Heart right ventricle (tissue), 16 donors: ENCODE data around the gene CEP20. TPM values are rescaled to one million over a fixed set of nuclear protein-coding genes. Genes with fewer than 3 reads are reported as not detected.
"Not testable (repeated sequence)": the region's sequence is repeated elsewhere in the genome, so short reads cannot be mapped to it uniquely, and the experiment has no call there.

Experiments used
- ATAC-seq, 8 donors: fragments of 200-7000 bp; cut with Tn5 transposase; one replicate each; pipeline ENCODE4 v1.9.1; 2020; ENCODE audit warnings: mild to moderate bottlenecking in 8 of 8, moderate library complexity in 8 of 8, moderate number of reproducible peaks in 1 of 8
- DNase-seq, 2 donors: peaks; one replicate each; pipeline ENCODE4 v3.0.0-alpha.2; 2020
- H3K27ac ChIP-seq, 10 donors: fragments of 200-600 bp; sonication (generic) in 2 of 10; one replicate each; pipeline versions ENCODE4 v1.5.0 to v1.8.0; 2020 to 2022; ENCODE audit warnings: mild to moderate bottlenecking in 3 of 10
- H3K27me3 ChIP-seq, 7 donors: fragments of 200-600 bp; one replicate each; pipeline ENCODE4 v1.8.0; 2021 to 2022; ENCODE audit warnings: mild to moderate bottlenecking in 2 of 7
- H3K36me3 ChIP-seq, 9 donors: fragments of 200-600 bp; sonication (generic) in 1 of 9; one replicate each; pipeline versions ENCODE4 v1.5.0 to v1.8.0; 2020 to 2022; ENCODE audit warnings: mild to moderate bottlenecking in 2 of 9
- H3K4me1 ChIP-seq, 9 donors: fragments of 200-600 bp; sonication (generic) in 1 of 9; one replicate each; pipeline versions ENCODE4 v1.5.0 to v1.8.0; 2020 to 2022; ENCODE audit warnings: mild to moderate bottlenecking in 4 of 9
- H3K4me3 ChIP-seq, 10 donors: fragments of 200-600 bp; sonication (generic) in 2 of 10; one replicate each; pipeline versions ENCODE4 v1.5.0 to v1.8.0; 2020 to 2022; ENCODE audit warnings: mild to moderate bottlenecking in 7 of 10, moderate library complexity in 2 of 10
- H3K9me3 ChIP-seq, 11 donors: fragments of 200-600 bp in 10 of 11; sonication (generic) in 2 of 11; one replicate each; pipeline versions ENCODE4 v1.5.0 to v1.8.0; 2013 to 2022; ENCODE audit warnings: mild to moderate bottlenecking in 2 of 11, control low read depth in 1 of 11, moderate library complexity in 1 of 11
- CTCF ChIP-seq, 9 donors: fragments of 200-600 bp; sonication (generic) in 2 of 9; IDR thresholded peaks; one replicate each; pipeline versions ENCODE4 v1.5.0 to v1.8.0; 2021 to 2022; ENCODE audit warnings: antibody characterized with exemption in 9 of 9, mild to moderate bottlenecking in 5 of 9, moderate library complexity in 1 of 9
- WGBS, 2 donors: extraction: QIAGEN DNeasy Blood & Tissue Kit; methylation state at CpG; one replicate each; pipeline ENCODE4 v1.1.7; 2013; ENCODE audit warnings: inconsistent platforms in 1 of 2; 5-methylcytosine and 5-hydroxymethylcytosine counted together
- intact Hi-C, 10 donors: fragments of 100-400 bp; cut with DNase I; formaldehyde crosslinking; loops; one replicate each; pipeline versions ENCODE4 v1.11.1 to v1.14.2; 2022
- polyA plus RNA-seq, 2 donors: library from polyadenylated mRNA; stranded (reverse); fragments of 200-250 nt; gene quantifications; one replicate each; pipeline ENCODE4 v1.2.3, GENCODE V29; 2013
- total RNA-seq, 10 donors: library from RNA; stranded (reverse); fragmentation: NEBNext Ultra II Directional in 3 of 10; extraction: Animal tissue kit (Norgen Biotek cat#: 25700) in 3 of 10; gene quantifications; one replicate each; pipeline versions ENCODE4 v1.2.1 to v1.2.4, GENCODE V29; 2021 to 2023
- donor health status: Arrhythmogenic right ventricular cardiomyopathy.
- donor health status: ischemic (EF 13 %, LVEDD 7.1; RV severe dilation, severe dysfunction).
- donor health status: healthy with polysubstance abuse.
- donor health status: DM: no; HTN: yes; CAD: no.
- donor health status: DM: no; HTN: no; CAD: no.
- donor health status: ischemic (EF 25% LVEDD 6.9; RV normal size, moderate dysfunction).
- donor health status: ischemic (EF 25% LVEDD 5.7; RV mildly dilated, moderate dysfunction).
- donor health status: healthy.
- donor health status: DM: yes; HTN: yes; CAD: no.
- donor health status: Ischemic cardiomyopathy.
- donor health status: ischemic (EF 35%, LVEDD 5.7; RV mildly dilated, moderate dysfunction).
- donor health status: nonischemic (EF 11% LVEDD 7.7; RV severe dilation, severe dysfunction).
- donor health status: DM: yes; HTN: yes; CAD: no.
- donor health status: PGD.
- donor health status: ischemic (EF 29% LVEDD 5.4; RV normal size, mild dysfunction).
- donor health status: nonischemic (EF 23%, LVEDD 6.1; RV moderate dilation, normal function).

Gene CEP20
- total and polyA plus RNA-seq, 12 donors = 14.8 to 42.6 (median 32.1) TPM

- ATAC-seq = no peak
- H3K27me3 ChIP-seq = no peaks in the 10 kb centered on the region
- H3K4me1 ChIP-seq = no peaks in the 10 kb centered on the region
- intact Hi-C loops = no loop called here
- no peak for DNase-seq
- no peaks in the 10 kb centered on the region for H3K9me3 ChIP-seq
- TF ChIP-seq CTCF (IDR thresholded peaks at IDR 0.05) = no peak
- WGBS, 2 donors = 94 to 95% methylated on average over 6 of the region's 6 CpGs
- H3K4me3 ChIP-seq = no peak overlapping the region
- no peaks in the 10 kb centered on the region for H3K36me3 ChIP-seq
- H3K27ac ChIP-seq = no peak overlapping the region
These were observed 30.9 kb upstream of the CEP20 start for GRCh38 chr16:15919331-15919730.

- ATAC-seq, DNase-seq, intact Hi-C loops, H3K4me3 ChIP-seq, H3K36me3 ChIP-seq, H3K27me3 ChIP-seq, H3K27ac ChIP-seq, H3K9me3 ChIP-seq, H3K4me1 ChIP-seq: not testable (repeated sequence)
- WGBS, 2 donors = 88 to 90% methylated on average over 3 of the region's 3 CpGs
These were observed 29.9 kb upstream of the CEP20 start for GRCh38 chr16:15918314-15918713.

GRCh38 chr16:15916323-15916722, 27.9 kb upstream of the CEP20 start:
- 81 to 82% methylated on average over 8 of the region's 8 CpGs for WGBS, 2 donors
- H3K9me3 ChIP-seq = no peaks in the 10 kb centered on the region
- H3K4me3 ChIP-seq = no peak overlapping the region
- H3K27me3 ChIP-seq = no peaks in the 10 kb centered on the region
- no peak overlapping the region for H3K27ac ChIP-seq
- intact Hi-C loops = no loop called here
- ATAC-seq = no peak
- no peaks in the 10 kb centered on the region for H3K4me1 ChIP-seq
- no peak for DNase-seq
- TF ChIP-seq CTCF (IDR thresholded peaks at IDR 0.05) = no peak
- H3K36me3 ChIP-seq = no peaks in the 10 kb centered on the region

GRCh38 chr16:15915555-15916081, 27.2 kb upstream of the CEP20 start:
- intact Hi-C loops = no loop called here
- no peak for TF ChIP-seq CTCF (IDR thresholded peaks at IDR 0.05)
- WGBS, 2 donors = 77 to 89% methylated on average over 5 of the region's 5 CpGs
- H3K4me3 ChIP-seq = no peak overlapping the region
- H3K4me1 ChIP-seq = no peaks in the 10 kb centered on the region
- H3K9me3 ChIP-seq = no peaks in the 10 kb centered on the region
- no peak for DNase-seq
- no peaks in the 10 kb centered on the region for H3K36me3 ChIP-seq
- no peak overlapping the region for H3K27ac ChIP-seq
- H3K27me3 ChIP-seq = no peaks in the 10 kb centered on the region
- no peak for ATAC-seq

- ATAC-seq (no peak), DNase-seq (no peak)
- H3K4me1 ChIP-seq = no peaks in the 10 kb centered on the region
- intact Hi-C loops = no loop called here
- no peak overlapping the region for H3K27ac ChIP-seq
- H3K36me3 ChIP-seq = no peaks in the 10 kb centered on the region
- H3K9me3 ChIP-seq = no peaks in the 10 kb centered on the region
- no peaks in the 10 kb centered on the region for H3K27me3 ChIP-seq
- no peak for TF ChIP-seq CTCF (IDR thresholded peaks at IDR 0.05)
- 76 to 80% methylated on average over 7 of the region's 7 CpGs for WGBS, 2 donors
- no peak overlapping the region for H3K4me3 ChIP-seq
These were observed 24.8 kb upstream of the CEP20 start for GRCh38 chr16:15913046-15913698.
